HEK293 (cell line): ENCODE data around the gene ZNF576.

Experiments
- CTCF ChIA-PET: fragments of 350-600 bp; formaldehyde crosslinking; extraction: SDS; loops from one replicate; lab custom pipeline; 2021; ENCODE audit warnings: antibody characterized with exemption; lab: Yijun Ruan, JAX
- POLR2A ChIA-PET: fragments of 300-600 bp; formaldehyde crosslinking; extraction: SDS; loops from one replicate; lab custom pipeline; 2020; ENCODE audit warnings: antibody characterized with exemption, inconsistent platforms; lab: Yijun Ruan, JAX
- H3K27ac ChIP-seq: fragments of 200-500 bp; sonication (Bioruptor generic); 2 replicates; pipeline ENCODE4 v1.5.1; 2014; ENCODE audit warnings: low read depth, low read length, control low read depth, inconsistent platforms; ENCODE audit errors: extremely low read depth
- H3K36me3 ChIP-seq, 2 experiments: fragments of 200-500 bp in 1 of 2; sonication (Bioruptor generic) in 1 of 2; 1 replicate in 1 of 2; 2 replicates in 1 of 2; pipeline ENCODE4 v1.5.1; 2014 to 2017; ENCODE audit warnings: inconsistent platforms in 2 of 2, low read length in 2 of 2; ENCODE audit not compliant: control insufficient read depth in 2 of 2, insufficient read depth in 1 of 2
- H3K4me1 ChIP-seq: fragments of 200-500 bp; sonication (Bioruptor generic); 2 replicates; pipeline ENCODE4 v1.5.1; 2014; ENCODE audit warnings: mild to moderate bottlenecking, low read length, inconsistent platforms; ENCODE audit not compliant: control insufficient read depth, insufficient read depth
- H3K4me3 ChIP-seq: 2 replicates; pipeline ENCODE4 v1.5.1; 2011; ENCODE audit warnings: low read depth, mild to moderate bottlenecking, control low read depth, low read length, moderate library complexity
- H3K9me3 ChIP-seq: fragments of 200-500 bp; sonication (Bioruptor generic); 2 replicates; pipeline ENCODE4 v1.5.1; 2014; ENCODE audit warnings: low read depth, low read length, inconsistent platforms; ENCODE audit not compliant: control insufficient read depth, insufficient read depth
- CTCF ChIP-seq: fragments of 450-650 bp; formaldehyde crosslinking; IDR thresholded peaks from 2 replicates; pipeline ENCODE4 v1.5.1; 2016; ENCODE audit warnings: missing biosample characterization, missing genetic modification characterization
- KLF16 ChIP-seq: fragments of 450-650 bp; formaldehyde crosslinking; IDR thresholded peaks from 2 replicates; pipeline ENCODE4 v1.5.1; 2017; ENCODE audit warnings: missing biosample characterization, missing genetic modification characterization
- OSR2 ChIP-seq: fragments of 450-650 bp; formaldehyde crosslinking; IDR thresholded peaks from 2 replicates; pipeline ENCODE4 v1.5.1; 2016; ENCODE audit warnings: missing biosample characterization, missing genetic modification characterization
- PBX3 ChIP-seq: sonication (generic); formaldehyde crosslinking; IDR thresholded peaks from 2 replicates; pipeline ENCODE4 v1.8.1; 2022; ENCODE audit warnings: mild to moderate bottlenecking, moderate library complexity, missing genetic modification reagents
- SP7 ChIP-seq: fragments of 450-650 bp; formaldehyde crosslinking; IDR thresholded peaks from 2 replicates; pipeline ENCODE4 v1.5.1; 2016; ENCODE audit warnings: missing biosample characterization, missing genetic modification characterization
- TRIM28 ChIP-seq: IDR thresholded peaks from 2 replicates; pipeline ENCODE4 v1.6.1; 2011; ENCODE audit warnings: low read length, control low read depth, borderline replicate concordance
- WT1 ChIP-seq: fragments of 450-650 bp; formaldehyde crosslinking; IDR thresholded peaks from 2 replicates; pipeline ENCODE4 v1.5.1; 2016; ENCODE audit warnings: missing biosample characterization, missing genetic modification characterization
- ZBTB11 ChIP-seq: fragments of 450-650 bp; formaldehyde crosslinking; conservative IDR thresholded peaks from 2 replicates; pipeline ENCODE4 v1.5.1; 2016; ENCODE audit warnings: low read depth, missing biosample characterization, missing genetic modification characterization
- ZBTB20 ChIP-seq: fragments of 450-650 bp; formaldehyde crosslinking; IDR thresholded peaks from 2 replicates; pipeline ENCODE4 v1.5.1; 2016; ENCODE audit warnings: missing biosample characterization, missing genetic modification characterization
- ZBTB21 ChIP-seq: fragments of 450-650 bp; formaldehyde crosslinking; IDR thresholded peaks from 2 replicates; pipeline ENCODE4 v1.5.1; 2017; ENCODE audit warnings: missing biosample characterization, missing genetic modification characterization
- ZBTB26 ChIP-seq: fragments of 450-650 bp; formaldehyde crosslinking; optimal IDR thresholded peaks from 2 replicates; pipeline ENCODE3; 2016; ENCODE audit warnings: missing biosample characterization, mild to moderate bottlenecking, missing genetic modification characterization
- ZBTB6 ChIP-seq: fragments of 450-650 bp; formaldehyde crosslinking; IDR thresholded peaks from 2 replicates; pipeline ENCODE4 v1.5.1; 2017; ENCODE audit warnings: missing biosample characterization, missing genetic modification characterization
- ZNF169 ChIP-seq: fragments of 450-650 bp; formaldehyde crosslinking; IDR thresholded peaks from 2 replicates; pipeline ENCODE4 v1.5.1; 2016; ENCODE audit warnings: missing biosample characterization, missing genetic modification characterization
- ZNF2 ChIP-seq: fragments of 450-650 bp; formaldehyde crosslinking; IDR thresholded peaks from 2 replicates; pipeline ENCODE4 v1.5.1; 2016; ENCODE audit warnings: missing biosample characterization, missing genetic modification characterization
- ZNF324 ChIP-seq: fragments of 450-650 bp; formaldehyde crosslinking; IDR thresholded peaks from 2 replicates; pipeline ENCODE4 v1.5.1; 2016; ENCODE audit warnings: missing biosample characterization, missing genetic modification characterization
- ZNF654 ChIP-seq: fragments of 450-650 bp; formaldehyde crosslinking; IDR thresholded peaks from 2 replicates; pipeline ENCODE4 v1.5.1; 2016; ENCODE audit warnings: low read depth, missing biosample characterization, missing genetic modification characterization
- ZNF777 ChIP-seq: fragments of 450-650 bp; formaldehyde crosslinking; IDR thresholded peaks from 2 replicates; pipeline ENCODE4 v1.5.1; 2017; ENCODE audit warnings: missing biosample characterization, missing genetic modification characterization, borderline replicate concordance
- ZSCAN30 ChIP-seq: fragments of 450-650 bp; IDR thresholded peaks from 2 replicates; pipeline ENCODE4 v1.5.1; 2018; ENCODE audit warnings: missing biosample characterization, mild to moderate bottlenecking, missing genetic modification characterization, moderate library complexity

ZNF576 gene

GRCh38 chr19:43594710-43595604, 1.4 kb upstream of the ZNF576 start:
- H3K4me3 ChIP-seq, result peak overlapping the region; percentile 45
- POLR2A ChIA-PET, result interaction anchor here (0.6 to 4.1 kb wide), 21 partner anchors 8 to 160 kb away, joined by 3 to 49 read pairs (median 4); partner anchors contain the start of genes PINLYP, SMG9, XRCC1 and ZNF575

More at GRCh38 chr19:43594710-43595604, 1.4 kb upstream of the ZNF576 start:
- peak overlapping the region; percentile 95 for H3K27ac ChIP-seq
- CTCF ChIA-PET, result interaction anchor here (0.6 to 6.1 kb wide), 67 partner anchors 8 to 499 kb away, joined by 3 to 91 read pairs (median 5); partner anchors contain the start of genes ETHE1, PLAUR, XRCC1 and ZNF224
- H3K36me3 ChIP-seq, result peaks cover 52 to 70% of the 10 kb centered on the region in 2 experiments
- no peaks in the 10 kb centered on the region for H3K9me3 ChIP-seq
- TF ChIP-seq CTCF (tag by site-specific recombination) (peak; percentile 94), ZSCAN30 (tag by site-specific recombination) (0 out of 2 replicates have a peak, but pooled peaks have one; percentile 35), TRIM28 (no peak), ZNF169 (tag by site-specific recombination) (0 out of 2 replicates have a peak, but pooled peaks have one; percentile 61), ZBTB11 (tag by site-specific recombination) (peak; percentile 6; the same call in 1 of the 2 replicates), OSR2 (tag by site-specific recombination) (peak; percentile 76), ZNF324 (tag by site-specific recombination) (no peak), PBX3 (CRISPR knock-in tag) (peak; percentile 65; the same call in 1 of the 2 replicates), ZBTB26 (tag by site-specific recombination) (peak; percentile 17), ZBTB20 (tag by site-specific recombination) (peak; percentile 73), ZBTB6 (tag by site-specific recombination) (peak; percentile 6; the same call in 1 of the 2 replicates), SP7 (tag by site-specific recombination) (0 out of 2 replicates have a peak, but pooled peaks have one; percentile 13), ZNF777 (tag by site-specific recombination) (0 out of 2 replicates have a peak, but pooled peaks have one; percentile 23), ZBTB21 (tag by site-specific recombination) (no peak), KLF16 (tag by site-specific recombination) (no peak), WT1 (tag by site-specific recombination) (0 out of 2 replicates have a peak, but pooled peaks have one; percentile 15), ZNF654 (tag by site-specific recombination) (peak; percentile 57), ZNF2 (tag by site-specific recombination) (peak; percentile 67; the same call in 1 of the 2 replicates)
- H3K4me1 ChIP-seq, result peaks cover 24% of the 10 kb centered on the region
